Liver (tissue), 2 donors: ENCODE data around the gene CIDEA.

ENCODE experiments used
- CTCF ChIP-seq: fragments of 150-350 bp; IDR thresholded peaks from 2 replicates; pipeline ENCODE4 v1.5.1; 2017; ENCODE audit warnings: improper control_type of control experiment, low read depth, low read length; ENCODE audit not compliant: missing input control
- FOXA1 ChIP-seq: IDR thresholded peaks from 2 replicates; pipeline ENCODE4 v1.6.1; 2016; ENCODE audit warnings: antibody characterized with exemption
- YY1 ChIP-seq: IDR thresholded peaks from 2 replicates; pipeline ENCODE4 v1.6.1; 2016; ENCODE audit warnings: antibody characterized with exemption, mild to moderate bottlenecking
- donor health status: healthy.

GRCh38 chr18:12290086-12290485 is 35.9 kb downstream of the CIDEA start:
- TF ChIP-seq YY1 (no peak), CTCF (no peak), FOXA1 (no peak)
